Transverse colon (tissue), 4 donors: Measurements from ENCODE around the gene WWOX. TPM values are rescaled to one million over a fixed set of nuclear protein-coding genes. Genes with fewer than 3 reads are reported as not detected.

Experiments
- DNase-seq: peaks from one replicate; pipeline ENCODE4 v3.0.0-alpha.2; 2019
- H3K27ac ChIP-seq, 4 donors: fragments of 200-600 bp; sonication (generic); 2 replicates each; pipeline ENCODE4 v1.5.1; 2016 to 2018; ENCODE audit warnings: inconsistent platforms in 4 of 4
- H3K27me3 ChIP-seq: fragments of 200-600 bp; sonication (generic); 2 replicates; pipeline ENCODE4 v1.5.1; 2017; ENCODE audit warnings: inconsistent platforms
- H3K36me3 ChIP-seq, 4 donors: fragments of 200-600 bp; sonication (generic); 2 replicates each; pipeline ENCODE4 v1.5.1; 2017 to 2019; ENCODE audit warnings: inconsistent platforms in 4 of 4
- H3K4me1 ChIP-seq, 4 donors: fragments of 200-600 bp; sonication (generic); 2 replicates each; pipeline ENCODE4 v1.5.1; 2017 to 2020; ENCODE audit warnings: inconsistent platforms in 4 of 4
- H3K4me3 ChIP-seq, 4 donors: fragments of 200-600 bp; sonication (generic); 1 replicate in 1 of 4; 2 replicates in 3 of 4; pipeline versions ENCODE4 v1.5.1 to v1.6.1; 2017 to 2019; ENCODE audit warnings: inconsistent platforms in 4 of 4
- H3K9me3 ChIP-seq, 2 donors: fragments of 200-600 bp; sonication (generic); 2 replicates each; pipeline ENCODE4 v1.5.1; 2017 to 2019; ENCODE audit warnings: inconsistent platforms in 2 of 2
- CTCF ChIP-seq, 5 experiments: fragments of 200-600 bp in 3 of 5; fragments of 450-650 bp in 2 of 5; sonication (generic) in 3 of 5; IDR thresholded peaks; 1 replicate in 2 of 5; 2 replicates in 3 of 5; pipeline ENCODE4 v1.5.1; 2016 to 2017; ENCODE audit warnings: antibody characterized with exemption in 5 of 5, inconsistent platforms in 3 of 5, mild to moderate bottlenecking in 2 of 5, moderate library complexity in 1 of 5
- EP300 ChIP-seq: sonication (generic); formaldehyde crosslinking; IDR thresholded peaks from one replicate; pipeline ENCODE4 v1.6.1; 2017; ENCODE audit warnings: antibody characterized with exemption, low read depth
- POLR2A ChIP-seq: fragments of 450-650 bp; IDR thresholded peaks from one replicate; pipeline ENCODE4 v1.6.1; 2016; ENCODE audit warnings: antibody characterized with exemption, mild to moderate bottlenecking, moderate library complexity
- POLR2AphosphoS5 ChIP-seq, 3 donors: sonication (generic); formaldehyde crosslinking; IDR thresholded peaks; one replicate each; pipeline ENCODE4 v1.6.1; 2016; ENCODE audit warnings: antibody characterized with exemption in 3 of 3
- WGBS, 2 donors: methylation state at CpG; one replicate each; pipeline ENCODE4 v1.1.5; 2018; ENCODE audit warnings: low coverage in 1 of 2; 5-methylcytosine and 5-hydroxymethylcytosine counted together
- in situ Hi-C, 4 donors: fragments of 200-750 bp; cut with MboI; loops; one replicate each; pipeline versions ENCODE4 v1.15.0 to v1.15.1; 2017; ENCODE audit warnings: low sequenced_read_pairs in 3 of 4, low pct_ligation_motif_present in 1 of 4, low pct_unique_long_range_greater_than_20kb in 1 of 4
- intact Hi-C: fragments of 100-400 bp; cut with DNase I; formaldehyde crosslinking; loops from one replicate; pipeline ENCODE4 v1.15.1; 2023; ENCODE audit warnings: low total_unique reads
- total RNA-seq, 4 donors: library from RNA; depleted of rRNA; stranded (reverse); fragments of >200 nt; gene quantifications; one replicate each; pipeline ENCODE4 v1.1.0, GENCODE V29; 2016

Gene WWOX
- total RNA-seq, 4 donors from 2014 or later = 11.2 to 53.8 (median 24.8) TPM

DNA sequence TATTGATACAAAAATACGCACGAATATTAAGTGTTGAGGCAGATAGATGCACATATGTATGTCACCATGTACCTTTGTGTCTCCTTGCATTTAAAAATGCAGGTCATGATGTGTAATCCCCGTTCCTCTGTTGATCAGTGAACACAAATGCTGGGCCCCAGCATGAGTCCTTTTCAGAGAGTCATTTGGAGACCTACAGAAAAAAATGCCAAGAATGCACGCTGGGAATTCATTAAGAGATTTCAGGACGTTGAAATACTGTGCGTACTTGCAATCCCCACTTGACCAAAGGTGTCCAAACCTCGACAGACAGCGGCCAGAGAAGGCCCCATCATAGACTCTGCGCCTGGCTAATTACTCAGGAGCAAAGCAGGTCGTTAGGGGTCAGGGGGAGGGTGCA lies 1005.1 kb downstream of the WWOX start:
- no peak overlapping the region for H3K4me3 ChIP-seq
- no peak for TF ChIP-seq CTCF (IDR thresholded peaks at IDR 0.05)
- TF ChIP-seq POLR2AphosphoS5 (IDR thresholded peaks at IDR 0.05) = no peak
- TF ChIP-seq EP300 = no peak
- TF ChIP-seq POLR2A = no peak
- no peaks in the 10 kb centered on the region for H3K27me3 ChIP-seq
- H3K36me3 ChIP-seq = no peaks in the 10 kb centered on the region
- no peaks in the 10 kb centered on the region for H3K9me3 ChIP-seq
- intact Hi-C loops (no loop called here), in situ Hi-C loops (no loop called here)
- no peak overlapping the region for H3K27ac ChIP-seq
- no peak for DNase-seq
- 84 to 85% methylated on average over 7 to 10 of the region's 10 CpGs for WGBS, 2 donors
- H3K4me1 ChIP-seq = no peaks in the 10 kb centered on the region

GRCh38 chr16:79107301-79107700 lies 1007.8 kb downstream of the WWOX start:
- intact Hi-C loops = no loop called here
- no peak overlapping the region for H3K4me3 ChIP-seq
- H3K27me3 ChIP-seq = no peaks in the 10 kb centered on the region
- no peaks in the 10 kb centered on the region for H3K36me3 ChIP-seq
- 89 to 98% methylated on average over 5 to 7 of the region's 7 CpGs for WGBS, 2 donors
- in situ Hi-C loops = no loop called here
- no peak for DNase-seq
- H3K27ac ChIP-seq = no peak overlapping the region
- H3K9me3 ChIP-seq = no peaks in the 10 kb centered on the region
- H3K4me1 ChIP-seq = no peaks in the 10 kb centered on the region
- TF ChIP-seq POLR2AphosphoS5 (IDR thresholded peaks at IDR 0.05) = no peak
- no peak for TF ChIP-seq EP300
- TF ChIP-seq CTCF (IDR thresholded peaks at IDR 0.05) = no peak
- no peak for TF ChIP-seq POLR2A

DNA sequence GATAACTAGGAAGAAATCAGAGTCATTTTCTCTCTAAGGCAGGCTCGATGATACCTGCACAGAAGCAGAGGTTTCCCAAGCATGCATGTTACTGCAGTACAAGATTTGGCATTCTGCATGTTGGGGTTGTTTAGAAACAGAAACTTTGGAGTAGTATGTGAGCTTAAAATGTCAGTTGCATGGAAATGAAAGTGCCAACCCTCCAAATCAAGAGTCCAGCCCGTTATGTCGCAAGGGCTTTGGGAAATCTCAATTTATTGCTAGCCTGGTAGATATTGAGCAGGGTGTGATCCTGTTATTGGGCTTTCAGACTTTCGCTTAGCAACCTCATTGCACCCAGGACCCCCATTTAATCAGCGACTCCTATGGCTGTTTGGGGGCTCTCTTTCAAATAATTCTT lies 1010.3 kb downstream of the WWOX start:
- Histone ChIP-seq H3K4me3 (no peak overlapping the region), H3K4me1 (no peaks in the 10 kb centered on the region), H3K36me3 (no peaks in the 10 kb centered on the region), H3K27me3 (no peaks in the 10 kb centered on the region), H3K9me3 (no peaks in the 10 kb centered on the region), H3K27ac (no peak overlapping the region)
- WGBS, 2 donors = 92% methylated on average over 5 of the region's 5 CpGs; no CpG with 5 or more reads in 1 of the 2 donors
- no peak for DNase-seq
- TF ChIP-seq POLR2AphosphoS5 (IDR thresholded peaks at IDR 0.05) = no peak
- no peak for TF ChIP-seq POLR2A
- no peak for TF ChIP-seq CTCF (IDR thresholded peaks at IDR 0.05)
- no peak for TF ChIP-seq EP300
- intact Hi-C loops = no loop called here
- in situ Hi-C loops = no loop called here

DNA sequence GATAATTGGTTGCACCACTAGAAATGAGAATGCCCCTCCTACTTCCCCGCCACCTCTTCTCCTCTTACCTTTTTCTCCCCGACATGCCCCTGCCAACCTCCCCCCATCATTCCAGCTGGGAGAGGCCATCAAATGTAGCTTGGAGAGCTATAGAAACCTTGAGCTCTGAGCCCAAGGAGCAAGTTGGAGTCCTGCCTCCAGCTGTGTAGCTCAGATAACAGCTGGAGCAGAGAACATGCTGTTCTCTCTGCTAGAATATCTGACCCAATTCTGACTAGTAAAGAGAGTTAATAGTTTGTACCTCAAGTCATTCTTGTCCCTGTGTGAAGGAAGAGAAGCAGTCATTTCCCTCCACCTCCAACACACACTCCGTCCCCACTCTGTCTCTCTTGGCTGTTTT lies 1010.8 kb downstream of the WWOX start:
- Histone ChIP-seq H3K4me3 (no peak overlapping the region), H3K27ac (no peak overlapping the region), H3K36me3 (no peaks in the 10 kb centered on the region), H3K27me3 (no peaks in the 10 kb centered on the region), H3K4me1 (no peaks in the 10 kb centered on the region), H3K9me3 (no peaks in the 10 kb centered on the region)
- no peak for DNase-seq
- in situ Hi-C loops = no loop called here
- WGBS, 2 donors = 72 to 90% methylated on average over 2 to 3 of the region's 3 CpGs
- TF ChIP-seq CTCF (IDR thresholded peaks at IDR 0.05) (no peak), POLR2AphosphoS5 (IDR thresholded peaks at IDR 0.05) (no peak), EP300 (no peak), POLR2A (no peak)
- intact Hi-C loops = no loop called here
